HG02870 (cell line): Measurements from ENCODE around the gene SULT1B1.

Experiments used
- ATAC-seq: cut with Tn5 transposase; IDR thresholded peaks from one replicate; pipeline ENCODE4 v1.9.1; 2021; ENCODE audit warnings: mild to moderate bottlenecking, moderate library complexity; ENCODE audit not compliant: unreplicated experiment

SULT1B1 gene

DNA sequence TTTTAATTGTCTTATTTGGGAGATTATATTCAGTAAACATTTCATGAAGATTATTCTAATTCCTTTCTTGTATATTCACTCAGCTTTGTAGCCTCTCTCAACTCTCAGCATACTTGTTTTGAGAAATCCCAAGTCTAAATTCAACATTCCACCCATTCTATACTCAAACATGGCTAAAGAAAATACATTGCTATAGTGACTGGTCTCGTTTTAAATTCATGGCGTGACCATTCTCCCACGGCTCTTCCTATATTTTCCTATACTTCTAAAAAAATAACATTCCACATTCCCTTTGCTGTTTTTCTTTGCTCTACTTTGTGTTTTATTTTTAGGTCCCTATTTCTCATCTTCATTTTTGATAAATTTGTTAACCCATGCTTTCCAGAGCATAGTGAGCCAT, 58.2 kb downstream of the SULT1B1 start:
- no peak for ATAC-seq

DNA sequence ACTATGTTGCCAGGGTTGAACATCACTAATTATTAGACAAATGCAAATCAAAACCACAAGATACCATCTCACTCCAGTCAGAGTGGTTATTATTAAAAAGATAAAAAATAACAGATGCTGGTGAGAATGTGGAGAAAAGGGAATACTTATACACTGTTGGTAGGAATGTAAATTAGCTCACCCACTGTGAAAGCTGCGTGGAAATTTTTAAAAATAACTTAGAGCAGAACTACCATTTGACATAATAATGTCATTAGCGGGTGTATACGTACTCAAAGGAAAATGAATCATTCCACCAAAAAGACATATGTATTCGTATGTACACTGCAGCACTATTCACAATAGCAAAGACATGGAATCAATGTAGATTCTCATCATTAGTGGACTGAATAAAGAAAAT, 58.7 kb downstream of the SULT1B1 start:
- ATAC-seq = no peak

DNA sequence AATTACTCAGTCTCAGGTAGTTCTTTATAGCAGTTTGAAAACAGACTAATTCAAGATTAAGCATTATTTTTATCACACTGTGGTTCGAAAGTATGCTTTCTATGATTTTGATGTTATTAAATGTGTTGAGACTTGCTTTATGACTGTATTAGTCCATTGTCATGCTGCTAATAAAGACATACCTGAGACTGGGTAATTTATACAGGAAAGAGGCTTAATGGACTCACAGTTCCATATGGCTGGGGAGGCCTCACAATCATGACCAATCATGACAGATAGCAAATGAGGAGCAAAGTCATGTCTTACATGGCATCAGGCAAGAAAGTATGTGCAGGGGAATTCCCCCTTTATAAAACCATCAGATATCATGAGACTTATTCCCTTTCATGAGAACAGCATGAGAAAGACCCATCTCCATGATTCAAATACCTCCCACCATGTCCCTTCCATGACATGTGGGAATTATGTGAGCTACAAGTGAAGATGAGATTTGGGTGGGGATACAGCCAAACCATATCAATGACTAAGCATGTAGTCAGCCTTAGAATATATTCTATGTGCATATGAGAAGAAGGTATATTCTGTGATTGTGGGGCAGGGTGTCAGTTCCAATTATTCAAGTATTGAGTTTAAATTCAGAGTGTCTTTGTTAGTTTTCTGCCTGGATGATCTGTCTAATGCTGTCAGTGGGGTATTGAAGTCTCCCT, 62.7 kb downstream of the SULT1B1 start:
- ATAC-seq = no peak

DNA sequence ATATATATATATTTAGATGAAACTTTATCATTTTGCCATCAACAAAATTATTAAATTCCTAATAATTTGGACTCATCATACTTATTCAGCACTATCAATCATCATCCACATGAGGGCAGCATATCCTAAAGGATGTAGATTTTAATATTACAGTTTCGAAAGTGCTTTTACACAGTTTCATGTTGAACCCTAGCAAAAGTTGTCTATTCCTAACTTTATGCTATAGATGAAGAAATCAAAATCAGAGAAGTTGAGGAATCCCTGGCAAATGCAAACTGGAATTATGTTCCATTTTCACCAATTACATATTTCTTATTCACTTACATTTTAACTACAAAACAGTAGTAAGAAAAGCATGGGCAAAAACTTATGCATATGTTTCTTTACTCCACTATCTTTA, 70.8 kb downstream of the SULT1B1 start:
- ATAC-seq = no peak

DNA sequence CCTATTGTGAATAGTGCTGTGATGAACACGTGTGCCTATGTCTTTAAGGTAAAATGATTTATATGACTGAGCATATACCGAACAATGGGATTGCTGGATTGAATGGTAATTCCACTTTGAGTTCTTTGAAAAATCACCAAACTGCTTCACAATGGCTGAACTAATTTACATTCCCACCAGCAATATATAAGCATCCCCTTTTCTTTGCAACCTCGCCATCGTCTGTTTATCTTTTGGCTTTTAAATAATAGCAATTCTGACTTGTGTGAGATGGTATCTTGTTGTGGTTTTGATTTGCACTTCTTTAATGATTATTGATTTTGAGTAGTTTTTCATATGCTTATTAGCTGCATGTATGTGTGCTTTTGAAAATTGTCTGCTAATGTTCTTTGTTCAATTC, 75.6 kb downstream of the SULT1B1 start:
- no peak for ATAC-seq
